ENCODE measurements around the gene SLC35G2. TPM values are rescaled to one million over a fixed set of nuclear protein-coding genes. Genes with fewer than 3 reads are reported as not detected.

Gene SLC35G2
- total RNA-seq, 1 experiment from 2014 or later, result 6.6 TPM

GRCh38 chr3:136836511-136837156 lies 17.7 kb downstream of the SLC35G2 start:
- H3K4me1 Mint-ChIP-seq, result peaks cover 17 to 18% of the 10 kb centered on the region in 2 experiments
- H3K27ac Mint-ChIP-seq, result 0 out of 7 replicates have a peak overlapping the region, but pooled peaks of 1 of the 3 experiments have one; percentile 16
- Histone ChIP-seq H2BK20ac (ENCODE audit: low read depth, low read length, poor library complexity, severe bottlenecking) (no peak overlapping the region), H3K9ac (ENCODE audit: extremely low read depth, insufficient read length, low read length) (no peak overlapping the region), H3K79me1 (ENCODE audit: insufficient read depth, low read depth, low read length, poor library complexity, severe bottlenecking) (peaks cover 6% of the 10 kb centered on the region), H2BK5ac (ENCODE audit: insufficient read length, low read length) (no peak overlapping the region), H3K23me2 (ENCODE audit: insufficient read length, low read depth, low read length, poor library complexity, severe bottlenecking) (no peaks in the 10 kb centered on the region), H3K23ac (ENCODE audit: insufficient read length, low read depth, low read length) (no peak overlapping the region), H2AK5ac (ENCODE audit: insufficient read length, low read length) (no peak overlapping the region), H3K27me3 (ENCODE audit: insufficient read depth, low read length) (no peaks in the 10 kb centered on the region), H2AFZ (ENCODE audit: low read length) (no peak overlapping the region), H4K5ac (ENCODE audit: insufficient read length, low read depth, low read length) (no peak overlapping the region), H4K20me1 (ENCODE audit: control insufficient read depth, insufficient read depth, insufficient read length) (no peaks in the 10 kb centered on the region), H3T11ph (ENCODE audit: low read length) (no peak overlapping the region), H3K4ac (ENCODE audit: low read depth, low read length) (no peak overlapping the region), H3K27ac (ENCODE audit: insufficient read length, low read depth, low read length) (no peak overlapping the region), H3K4me1 (ENCODE audit: insufficient read depth, low read length) (peaks cover 4% of the 10 kb centered on the region; the same call in 1 of the 2 replicates), H2BK12ac (ENCODE audit: insufficient read length, low read depth, low read length) (no peak overlapping the region), H4K91ac (ENCODE audit: insufficient read length, low read depth, low read length) (no peak overlapping the region), H3K9me3 (ENCODE audit: control insufficient read depth, low read depth, low read length) (no peaks in the 10 kb centered on the region), H3K56ac (ENCODE audit: insufficient read length, low read depth, low read length) (no peak overlapping the region), H3K4me2 (ENCODE audit: insufficient read depth, insufficient read length, low read length) (no peak overlapping the region), H3K18ac (ENCODE audit: insufficient read length, low read depth, low read length) (no peak overlapping the region), H4K8ac (replicated peaks; ENCODE audit: insufficient read length, low read depth, low read length) (no peak overlapping the region), H3K14ac (ENCODE audit: insufficient read depth, low read length) (no peak overlapping the region), H2BK120ac (ENCODE audit: low read depth, low read length, poor library complexity, severe bottlenecking) (no peak overlapping the region), H3K79me2 (ENCODE audit: insufficient read depth, low read length) (peaks cover 2% of the 10 kb centered on the region; the same call in 1 of the 2 replicates), H2BK15ac (ENCODE audit: low read depth, low read length) (no peak overlapping the region)
- no peak for DNase-seq
- H3K9me3 Mint-ChIP-seq, result peaks cover 4% of the 10 kb centered on the region in 2 experiments; a peak in 3 of 5 replicates
- no peak overlapping the region for H3K4me3 Mint-ChIP-seq
- no peaks in the 10 kb centered on the region for H3K27me3 Mint-ChIP-seq (ENCODE audit: low read depth)
- TF ChIP-seq CTCF (conservative IDR thresholded peaks at IDR 0.05), result no peak
- peaks cover 0 to 13% (median 4%) of the 10 kb centered on the region in 3 experiments; a peak in 4 of 7 replicates for H3K36me3 Mint-ChIP-seq (ENCODE audit: insufficient read depth in 1 of 3, low read depth in 3 of 3)

All from H9 (cell line).